K562 (cell line): ENCODE data around the gene ST3GAL3. TPM values are rescaled to one million over a fixed set of nuclear protein-coding genes. Genes with fewer than 3 reads are reported as not detected.

Source experiments
- ATAC-seq: fragments of 200-7000 bp; cut with Tn5 transposase; 3 replicates; pipeline ENCODE4 v1.9.1; 2020; ENCODE audit warnings: moderate library complexity
- BruUV-seq: library from RNA; stranded (reverse); fragments of 400-500 nt; replicated peaks from 2 replicates; lab custom pipeline; 2021; lab: Mats Ljungman, UMichigan
- CTCF ChIA-PET: fragments of 300-600 bp; formaldehyde crosslinking; extraction: SDS; loops from one replicate; lab custom pipeline; 2021; ENCODE audit warnings: low intra/inter-chr PET ratio; lab: Yijun Ruan, JAX
- POLR2A ChIA-PET: fragments of 300-600, 350-650 bp; sonication (Branson Sonifier 250); formaldehyde crosslinking; extraction: SDS; loops from one replicate; lab custom pipeline; 2021; ENCODE audit warnings: antibody characterized with exemption, inconsistent platforms; lab: Yijun Ruan, JAX
- DNase-seq, 4 experiments: peaks; one replicate each; pipeline versions ENCODE4 v3.0.0 to v3.0.0-alpha.2; 2011 to 2018; ENCODE audit warnings: low spot score in 3 of 4, mixed read lengths in 3 of 4; ENCODE audit errors: extremely low read depth in 1 of 4
- FAIRE-seq: peaks from 2 replicates; lab custom pipeline; 2011; peaks lifted over from hg19 to GRCh38; lab: Jason Lieb, UNC
- H2AFZ ChIP-seq: 2 replicates; pipeline ENCODE4 v1.6.0; 2011; ENCODE audit warnings: low read depth, low read length, control low read depth, inconsistent platforms
- H3K27ac ChIP-seq: fragments of 200-600 bp; 3 replicates; pipeline ENCODE4 v1.8.0; 2011; ENCODE audit warnings: low read depth, mild to moderate bottlenecking, control low read depth, inconsistent platforms, low read length, moderate library complexity, mixed read lengths; ENCODE audit errors: extremely low read depth
- H3K27me3 ChIP-seq, 2 experiments: fragments of 300-600 bp in 1 of 2; 2 replicates in 1 of 2; 3 replicates in 1 of 2; pipeline versions ENCODE4 v1.6.0 to v1.8.0; 2011; ENCODE audit warnings: inconsistent platforms in 2 of 2, low read length in 2 of 2, mild to moderate bottlenecking in 1 of 2, mixed read lengths in 1 of 2, moderate library complexity in 1 of 2; ENCODE audit not compliant: control insufficient read depth in 2 of 2, insufficient read depth in 2 of 2
- H3K36me3 ChIP-seq: fragments of 300-600 bp; 3 replicates; pipeline ENCODE4 v1.8.0; 2011; ENCODE audit warnings: mild to moderate bottlenecking, low read length, inconsistent platforms; ENCODE audit not compliant: control insufficient read depth, insufficient read depth
- H3K4me1 ChIP-seq, 2 experiments: fragments of 200-600 bp in 1 of 2; replicated peaks in 1 of 2; 2 replicates in 1 of 2; 3 replicates in 1 of 2; pipeline versions ENCODE4 v1.5.1 to v1.8.0; 2011; ENCODE audit warnings: inconsistent platforms in 2 of 2, low read length in 2 of 2, mild to moderate bottlenecking in 1 of 2, mixed read lengths in 1 of 2, moderate library complexity in 1 of 2; ENCODE audit not compliant: control insufficient read depth in 2 of 2, insufficient read depth in 2 of 2
- H3K4me2 ChIP-seq: 2 replicates; pipeline ENCODE4 v1.6.1; 2011; ENCODE audit warnings: low read length, control low read depth, inconsistent platforms, mixed read lengths; ENCODE audit not compliant: insufficient read depth
- H3K4me3 ChIP-seq: fragments of 200-600 bp; sonication (generic), shearing (Covaris generic); 2 replicates; pipeline ENCODE4 v1.5.1; 2016; ENCODE audit warnings: control low read depth, inconsistent platforms
- H3K79me2 ChIP-seq: fragments of 200-600 bp; 3 replicates; pipeline ENCODE4 v1.8.0; 2011; ENCODE audit warnings: low read length, inconsistent platforms; ENCODE audit not compliant: control insufficient read depth, insufficient read depth
- H3K9ac ChIP-seq, 2 experiments: 2 replicates each; pipeline versions ENCODE4 v1.6.0 to v1.6.1; 2011; ENCODE audit warnings: low read depth in 2 of 2, low read length in 2 of 2, control low read depth in 1 of 2, inconsistent platforms in 1 of 2, mild to moderate bottlenecking in 1 of 2, mixed read lengths in 1 of 2; ENCODE audit not compliant: insufficient read depth in 1 of 2
- H3K9me1 ChIP-seq: one replicate; pipeline ENCODE4 v1.6.0; 2011; ENCODE audit warnings: inconsistent platforms, mild to moderate bottlenecking, low read length, moderate library complexity; ENCODE audit not compliant: control insufficient read depth, insufficient read depth
- H3K9me3 ChIP-seq: replicated peaks from 2 replicates; pipeline ENCODE4 v1.5.1; 2011; ENCODE audit warnings: low read depth, low read length, inconsistent platforms; ENCODE audit not compliant: control insufficient read depth, insufficient read depth
- H4K20me1 ChIP-seq: replicated peaks from 2 replicates; pipeline ENCODE4 v1.6.1; 2011; ENCODE audit warnings: low read length, inconsistent platforms, mixed read lengths; ENCODE audit not compliant: control insufficient read depth, insufficient read depth
- GTF2A2 ChIP-seq: IDR thresholded peaks from 2 replicates; pipeline ENCODE4 v1.6.1; 2016; ENCODE audit warnings: mild to moderate bottlenecking, missing genetic modification characterization, missing compliant biosample characterization
- L3MBTL2 ChIP-seq: fragments of 450-650 bp; IDR thresholded peaks from 2 replicates; pipeline ENCODE4 v1.6.1; 2016; ENCODE audit warnings: mild to moderate bottlenecking, moderate library complexity
- NCOA4 ChIP-seq: fragments of 450-650 bp; IDR thresholded peaks from 2 replicates; pipeline ENCODE4 v1.6.1; 2018; ENCODE audit warnings: mild to moderate bottlenecking; ENCODE audit not compliant: partially characterized antibody
- NFIC ChIP-seq: fragments of 450-650 bp; IDR thresholded peaks from 2 replicates; pipeline ENCODE4 v1.6.1; 2017; ENCODE audit warnings: mild to moderate bottlenecking, inconsistent platforms
- NFIX ChIP-seq: fragments of 250-450 bp; sonication (Bioruptor Pico); IDR thresholded peaks from 2 replicates; pipeline ENCODE4 v1.4.0; 2020; ENCODE audit warnings: low read depth, mild to moderate bottlenecking, moderate library complexity
- NR3C1 ChIP-seq: sonication (generic); formaldehyde crosslinking; IDR thresholded peaks from 2 replicates; pipeline ENCODE4 v1.8.1; 2022; ENCODE audit warnings: missing genetic modification reagents
- RBBP5 ChIP-seq: fragments of 200-600 bp; sonication (generic); IDR thresholded peaks from 2 replicates; pipeline ENCODE4 v1.6.1; 2012; ENCODE audit warnings: borderline replicate concordance, mild to moderate bottlenecking, low read length, control low read depth, inconsistent platforms; ENCODE audit not compliant: insufficient read depth, poor library complexity, severe bottlenecking
- STAT5B ChIP-seq: fragments of 250-450 bp; sonication (Bioruptor Pico); IDR thresholded peaks from 2 replicates; pipeline ENCODE4 v1.8.0; 2021; ENCODE audit warnings: mild to moderate bottlenecking, inconsistent platforms
- THRAP3 ChIP-seq: fragments of 450-650 bp; IDR thresholded peaks from 2 replicates; pipeline ENCODE4 v1.6.1; 2016; ENCODE audit warnings: mild to moderate bottlenecking, inconsistent platforms, borderline replicate concordance
- ZBTB7A ChIP-seq: IDR thresholded peaks from 2 replicates; pipeline ENCODE4 v1.6.1; 2011; ENCODE audit warnings: low read depth, mild to moderate bottlenecking, low read length, moderate library complexity, borderline replicate concordance; ENCODE audit not compliant: control insufficient read depth
- ZNF764 ChIP-seq: fragments of 250-450 bp; sonication (Bioruptor Pico); IDR thresholded peaks from 2 replicates; pipeline ENCODE4 v1.4.0; 2020; ENCODE audit warnings: low read depth, mild to moderate bottlenecking, moderate library complexity
- WGBS: fragments of 100-300 bp; shearing (Covaris generic); methylation state at CpG from one replicate; pipeline ENCODE4 v1.1.6; 2016; ENCODE audit warnings: low coverage, mixed read lengths; ENCODE audit not compliant: insufficient coverage; ENCODE audit errors: missing lambda C conversion rate; 5-methylcytosine and 5-hydroxymethylcytosine counted together
- in situ Hi-C: fragments of 300-500 bp; cut with MboI; formaldehyde crosslinking; loops from 4 replicates; pipeline ENCODE4 v1.15.0; 2018; ENCODE audit warnings: inconsistent platforms, mixed read lengths
- intact Hi-C: fragments of 100-400 bp; cut with micrococcal nuclease; formaldehyde crosslinking; loops from 2 replicates; pipeline ENCODE4 v1.14.2; 2022
- polyA plus RNA-seq, 8 experiments: library from polyadenylated mRNA; depleted of rRNA in 4 of 8; stranded (reverse) in 5 of 8; unstranded in 3 of 8; fragments of >200 nt; fragmentation: Nextera tagmentation in 2 of 8; fragmentation: Illumina TruSeq in 1 of 8; extraction: Ambion mirVana in 2 of 8; extraction: Trizol in 1 of 8; gene quantifications; 2 replicates each; pipeline versions ENCODE4 v1.2.1 to v1.2.3, GENCODE V29; 2011 to 2014; ENCODE audit warnings: inconsistent platforms in 1 of 8, missing spikeins in 1 of 8
- total RNA-seq, 7 experiments: library from RNA; depleted of rRNA in 6 of 7; stranded (reverse); fragments of >200 nt in 6 of 7; fragmentation: Illumina TruSeq in 2 of 7; extraction: Trizol in 2 of 7; gene quantifications; 2 replicates each; pipeline versions ENCODE4 v1.2.1 to v1.2.3, GENCODE V29; 2011 to 2021; ENCODE audit warnings: low replicate concordance in 1 of 7

Gene ST3GAL3
- total and polyA plus RNA-seq, 9 of the 15 experiments (the other 6 are each of a cell fraction or from before 2014, with no cell fraction given): 1.2 to 18.9 (median 11.0) TPM

- Histone ChIP-seq H3K4me2 (no peak overlapping the region), H2AFZ (no peak overlapping the region), H3K36me3 (peaks cover 2% of the 10 kb centered on the region; the same call in 1 of the 3 replicates), H3K4me3 (no peak overlapping the region), H3K9me1 (no peaks in the 10 kb centered on the region), H3K9ac (no peak overlapping the region), H3K27ac (no peak overlapping the region), H3K4me1 (peaks cover 4 to 8% of the 10 kb centered on the region in 2 experiments; a peak in 3 of 5 replicates), H3K79me2 (no peaks in the 10 kb centered on the region), H4K20me1 (no peaks in the 10 kb centered on the region), H3K27me3 (no peaks in the 10 kb centered on the region), H3K9me3 (no peaks in the 10 kb centered on the region)
- CTCF ChIA-PET: no interaction called here
- intact Hi-C loops: no loop called here
- 58% methylated on average over 5 of the region's 5 CpGs for WGBS
- BruUV-seq: no TSS peak
- in situ Hi-C loops: no loop called here
- no peak for TF ChIP-seq GTF2A2 (tag)
- TF ChIP-seq ZBTB7A: no peak
- TF ChIP-seq RBBP5: no peak
- no peak for TF ChIP-seq L3MBTL2
- no peak for TF ChIP-seq NCOA4
- TF ChIP-seq NR3C1 (CRISPR knock-in tag): no peak
- TF ChIP-seq STAT5B (CRISPR knock-in tag): no peak
- no peak for TF ChIP-seq NFIX
- TF ChIP-seq NFIC: no peak
- no peak for TF ChIP-seq THRAP3
- TF ChIP-seq ZNF764: no peak
- POLR2A ChIA-PET: interaction anchor here (0.7 kb wide), 1 partner anchor 141 kb away, joined by 4 read pairs; no protein-coding TSS in a partner anchor
- DNase-seq (no peak), ATAC-seq (no peak), FAIRE-seq (no peak)
These were observed 173.3 kb downstream of the ST3GAL3 start for GRCh38 chr1:43880604-43881003.
